Body of pancreas (tissue), 4 donors: Measurements from ENCODE around the gene PLAAT1.

ENCODE experiments used
- CTCF ChIP-seq, 7 experiments: fragments of 450-650 bp in 4 of 7; fragments of 200-600 bp in 3 of 7; sonication (generic) in 3 of 7; IDR thresholded peaks; one replicate each; pipeline ENCODE4 v1.5.1; 2016 to 2019; ENCODE audit warnings: antibody characterized with exemption in 7 of 7
- POLR2A ChIP-seq, 3 donors: fragments of 450-650 bp; IDR thresholded peaks; one replicate each; pipeline ENCODE4 v1.6.1; 2016; ENCODE audit warnings: antibody characterized with exemption in 3 of 3, mild to moderate bottlenecking in 2 of 3

GRCh38 chr3:193314161-193314560, 73.1 kb downstream of the PLAAT1 start:
- no peak for TF ChIP-seq CTCF (IDR thresholded peaks at IDR 0.05)
- no peak for TF ChIP-seq POLR2A (IDR thresholded peaks at IDR 0.05)
